Right lobe of liver (tissue), 6 donors: ENCODE results near the gene TBCEL. TPM values are rescaled to one million over a fixed set of nuclear protein-coding genes. Genes with fewer than 3 reads are reported as not detected.
"Not testable (repeated sequence)": the region's sequence is repeated elsewhere in the genome, so short reads cannot be mapped to it uniquely, and the experiment has no call there.

Experiments
- ATAC-seq, 4 donors: fragments of 200-7000 bp; cut with Tn5 transposase; one replicate each; pipeline ENCODE4 v1.9.1; 2020; ENCODE audit warnings: mild to moderate bottlenecking in 4 of 4, moderate library complexity in 4 of 4
- DNase-seq, 3 donors: peaks; one replicate each; pipeline ENCODE4 v3.0.0-alpha.2; 2020
- H3K27ac ChIP-seq, 3 donors: fragments of 200-600 bp; one replicate each; pipeline ENCODE4 v1.8.0; 2022
- H3K27me3 ChIP-seq, 2 donors: fragments of 200-600 bp; one replicate each; pipeline ENCODE4 v1.8.0; 2022
- H3K36me3 ChIP-seq, 4 donors: fragments of 200-600 bp; sonication (generic) in 1 of 4; one replicate each; pipeline versions ENCODE4 v1.5.1 to v1.8.0; 2017 to 2022; ENCODE audit warnings: control low read depth in 1 of 4
- H3K4me1 ChIP-seq, 4 donors: fragments of 200-600 bp; sonication (generic) in 1 of 4; one replicate each; pipeline versions ENCODE4 v1.5.1 to v1.8.0; 2017 to 2022; ENCODE audit warnings: control low read depth in 1 of 4
- H3K4me3 ChIP-seq, 3 donors: fragments of 200-600 bp; one replicate each; pipeline ENCODE4 v1.8.0; 2022
- H3K9me3 ChIP-seq, 4 donors: fragments of 200-600 bp; sonication (generic) in 1 of 4; one replicate each; pipeline versions ENCODE4 v1.5.1 to v1.8.0; 2017 to 2022; ENCODE audit warnings: control low read depth in 1 of 4
- POLR2A ChIP-seq: fragments of 450-650 bp; IDR thresholded peaks from one replicate; pipeline ENCODE4 v1.6.1; 2017; ENCODE audit warnings: antibody characterized with exemption, mild to moderate bottlenecking
- WGBS: methylation state at CpG from one replicate; pipeline ENCODE4 v1.1.6; 2018; ENCODE audit warnings: low coverage, low lambda C conversion rate; ENCODE audit not compliant: insufficient coverage; ENCODE audit errors: missing lambda C conversion rate; 5-methylcytosine and 5-hydroxymethylcytosine counted together
- intact Hi-C, 2 donors: fragments of 100-400 bp; cut with DNase I; formaldehyde crosslinking; loops; one replicate each; pipeline versions ENCODE4 v1.11.2 to v1.14.1; 2022
- total RNA-seq, 6 experiments: library from RNA; depleted of rRNA in 2 of 6; stranded (reverse); fragments of >200 nt in 2 of 6; fragmentation: NEBNext Ultra II Directional in 3 of 6; extraction: Animal tissue kit (Norgen Biotek cat#: 25700) in 3 of 6; gene quantifications; one replicate each; pipeline versions ENCODE4 v1.1.0 to v1.2.4, GENCODE V29; 2016 to 2023
- TF ChIP-seq, protein P1 (sequence below), 4 donors: fragments of 200-600 bp in 3 of 4; fragments of 450-650 bp in 1 of 4; IDR thresholded peaks; one replicate each; pipeline versions ENCODE4 v1.5.1 to v1.8.0; 2016 to 2022; ENCODE audit warnings: antibody characterized with exemption in 4 of 4, mild to moderate bottlenecking in 2 of 4
- donor health status: DM: no; HTN: yes; CAD: no.
- donor health status: DM: no; HTN: no; CAD: no.
- donor health status: DM: no; HTN: no; CAD: no.
- donor health status: DM: no; HTN: yes; CAD: no.
- donor health status: DM: no; HTN: yes; CAD: no.

Gene TBCEL
- total RNA-seq, 6 experiments from 2014 or later: 9.6 to 37.9 (median 17.8) TPM

- 51% methylated on average over 4 of the region's 4 CpGs for WGBS
- intact Hi-C loops: no loop called here
- no peak for ATAC-seq
- H3K27me3 ChIP-seq: no peaks in the 10 kb centered on the region
- no peaks in the 10 kb centered on the region for H3K9me3 ChIP-seq
- no peaks in the 10 kb centered on the region for H3K4me1 ChIP-seq
- DNase-seq: no peak
- TF ChIP-seq POLR2A: no peak
- TF ChIP-seq, protein P1, sequence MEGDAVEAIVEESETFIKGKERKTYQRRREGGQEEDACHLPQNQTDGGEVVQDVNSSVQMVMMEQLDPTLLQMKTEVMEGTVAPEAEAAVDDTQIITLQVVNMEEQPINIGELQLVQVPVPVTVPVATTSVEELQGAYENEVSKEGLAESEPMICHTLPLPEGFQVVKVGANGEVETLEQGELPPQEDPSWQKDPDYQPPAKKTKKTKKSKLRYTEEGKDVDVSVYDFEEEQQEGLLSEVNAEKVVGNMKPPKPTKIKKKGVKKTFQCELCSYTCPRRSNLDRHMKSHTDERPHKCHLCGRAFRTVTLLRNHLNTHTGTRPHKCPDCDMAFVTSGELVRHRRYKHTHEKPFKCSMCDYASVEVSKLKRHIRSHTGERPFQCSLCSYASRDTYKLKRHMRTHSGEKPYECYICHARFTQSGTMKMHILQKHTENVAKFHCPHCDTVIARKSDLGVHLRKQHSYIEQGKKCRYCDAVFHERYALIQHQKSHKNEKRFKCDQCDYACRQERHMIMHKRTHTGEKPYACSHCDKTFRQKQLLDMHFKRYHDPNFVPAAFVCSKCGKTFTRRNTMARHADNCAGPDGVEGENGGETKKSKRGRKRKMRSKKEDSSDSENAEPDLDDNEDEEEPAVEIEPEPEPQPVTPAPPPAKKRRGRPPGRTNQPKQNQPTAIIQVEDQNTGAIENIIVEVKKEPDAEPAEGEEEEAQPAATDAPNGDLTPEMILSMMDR (IDR thresholded peaks at IDR 0.05): no peak
- H3K36me3 ChIP-seq: no peaks in the 10 kb centered on the region
- no peak overlapping the region for H3K4me3 ChIP-seq
- no peak overlapping the region for H3K27ac ChIP-seq
These were observed 19.6 kb upstream of the TBCEL start for GRCh38 chr11:121004206-121004840.

DNA sequence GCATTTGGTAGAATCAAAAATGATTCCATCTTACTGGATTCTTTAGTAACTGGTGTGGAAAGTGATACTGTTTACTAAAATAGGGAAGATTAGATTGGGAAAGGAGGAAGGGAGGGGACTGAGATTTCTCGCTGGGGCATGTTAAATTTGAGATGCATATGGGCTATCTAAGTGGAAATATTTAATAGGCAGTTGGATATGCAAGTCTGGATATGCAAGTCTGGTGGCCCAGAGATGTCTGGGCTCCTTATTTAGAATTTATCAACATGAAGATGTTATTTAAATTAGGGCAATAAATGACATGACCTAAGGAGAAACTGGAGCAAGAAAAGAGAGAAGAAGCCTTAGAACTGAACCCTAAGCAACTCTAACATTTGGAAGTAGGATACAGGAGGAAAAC is 17.0 kb upstream of the TBCEL start:
- H3K9me3 ChIP-seq: no peaks in the 10 kb centered on the region

DNA sequence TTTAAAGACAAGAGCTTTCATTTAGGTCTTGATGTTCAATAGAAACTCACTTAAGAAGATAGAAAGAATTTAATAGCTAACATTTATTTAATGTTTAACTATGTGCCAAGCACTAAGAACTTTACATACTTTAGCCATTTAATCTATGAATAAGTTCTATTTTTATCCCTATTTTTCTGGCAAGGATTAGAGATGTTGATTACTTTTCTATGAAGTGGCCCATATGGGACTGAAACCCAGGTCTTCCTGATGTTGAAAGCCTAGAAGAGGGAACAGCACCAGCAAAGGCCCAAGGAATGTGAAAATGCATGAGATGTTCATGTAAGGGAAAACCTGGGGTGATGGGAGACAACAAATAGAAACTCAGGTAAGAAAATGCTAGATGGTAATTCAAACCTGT is 15.4 kb upstream of the TBCEL start:
- TF ChIP-seq, protein P1 (IDR thresholded peaks at IDR 0.05): no peak
- TF ChIP-seq POLR2A: no peak
- Histone ChIP-seq H3K4me1 (no peaks in the 10 kb centered on the region), H3K4me3 (no peak overlapping the region), H3K9me3 (no peaks in the 10 kb centered on the region), H3K36me3 (no peaks in the 10 kb centered on the region), H3K27ac (no peak overlapping the region), H3K27me3 (no peaks in the 10 kb centered on the region)
- ATAC-seq (no peak), DNase-seq (no peak)
- intact Hi-C loops: no loop called here

More for the DNA sequence above, 17.0 kb upstream of the TBCEL start:
- DNase-seq (no peak), ATAC-seq (no peak)
- H3K27ac ChIP-seq: no peak overlapping the region
- H3K4me1 ChIP-seq: no peaks in the 10 kb centered on the region
- TF ChIP-seq, protein P1 (IDR thresholded peaks at IDR 0.05): no peak
- no peak for TF ChIP-seq POLR2A
- H3K27me3 ChIP-seq: no peaks in the 10 kb centered on the region
- WGBS: 89% methylated on average over 1 of the region's 1 CpG
- H3K36me3 ChIP-seq: no peaks in the 10 kb centered on the region
- H3K4me3 ChIP-seq: no peak overlapping the region
- intact Hi-C loops: no loop called here

GRCh38 chr11:121012091-121012490 is 11.8 kb upstream of the TBCEL start:
- WGBS: 70% methylated on average over 1 of the region's 1 CpG
- no peak overlapping the region for H3K27ac ChIP-seq
- no peaks in the 10 kb centered on the region for H3K27me3 ChIP-seq
- H3K4me1 ChIP-seq: no peaks in the 10 kb centered on the region
- H3K9me3 ChIP-seq: no peaks in the 10 kb centered on the region
- no peak for DNase-seq
- intact Hi-C loops: no loop called here
- TF ChIP-seq POLR2A: no peak
- TF ChIP-seq, protein P1 (IDR thresholded peaks at IDR 0.05): no peak
- no peak for ATAC-seq
- no peak overlapping the region for H3K4me3 ChIP-seq
- no peaks in the 10 kb centered on the region for H3K36me3 ChIP-seq

DNA sequence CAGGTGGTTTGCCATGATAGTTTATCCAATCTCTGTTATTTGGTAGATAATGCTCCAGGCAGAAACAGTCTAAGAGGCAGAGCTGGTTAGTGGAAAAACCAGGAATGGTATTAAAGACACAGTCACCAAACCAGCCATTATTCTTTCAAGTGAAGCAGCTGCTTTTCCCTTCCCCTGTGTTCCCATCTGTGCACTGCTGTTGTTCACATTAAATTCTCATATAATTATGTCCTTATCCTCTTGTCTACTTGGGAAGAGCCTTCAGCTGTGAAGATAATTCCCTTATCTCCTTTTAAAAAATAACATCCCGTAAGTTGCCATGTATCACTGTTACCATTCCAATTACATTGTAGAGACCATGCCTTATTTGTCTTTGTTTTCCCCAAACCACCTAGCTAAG is 5.2 kb upstream of the TBCEL start:
- H3K36me3 ChIP-seq: no peaks in the 10 kb centered on the region
- intact Hi-C loops: no loop called here
- H3K9me3 ChIP-seq: no peaks in the 10 kb centered on the region
- no peak overlapping the region for H3K27ac ChIP-seq
- no peaks in the 10 kb centered on the region for H3K4me1 ChIP-seq
- 73% methylated on average over 1 of the region's 1 CpG for WGBS
- TF ChIP-seq, protein P1 (IDR thresholded peaks at IDR 0.05): no peak
- TF ChIP-seq POLR2A: no peak
- no peak overlapping the region for H3K4me3 ChIP-seq
- no peaks in the 10 kb centered on the region for H3K27me3 ChIP-seq
- no peak for ATAC-seq
- no peak for DNase-seq

DNA sequence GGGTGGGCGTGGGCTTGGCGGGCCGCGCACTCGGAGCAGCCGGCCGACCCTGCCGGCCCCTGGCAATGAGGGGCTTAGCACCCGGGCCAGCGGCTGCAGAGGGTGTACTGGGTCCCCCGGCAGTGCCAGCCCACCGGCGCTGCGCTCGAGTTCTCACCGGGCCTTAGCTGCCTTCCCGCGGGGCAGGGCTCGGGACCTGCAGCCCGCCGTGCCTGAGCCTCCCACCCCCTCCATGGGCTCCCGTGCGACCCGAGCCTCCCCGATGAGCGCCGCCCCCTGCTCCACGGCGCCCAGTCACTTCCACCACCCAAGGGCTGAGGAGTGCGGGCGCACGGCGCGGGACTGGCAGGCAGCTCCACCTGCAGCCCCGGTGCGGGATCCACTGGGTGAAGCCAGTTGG is 2.2 kb upstream of the TBCEL start:
- H3K27ac ChIP-seq, DNase-seq, H3K4me3 ChIP-seq, ATAC-seq, H3K36me3 ChIP-seq, intact Hi-C loops, H3K9me3 ChIP-seq, H3K27me3 ChIP-seq: not testable (repeated sequence)
- no CpG with 5 or more reads among the region's 36 CpGs for WGBS
- peaks cover 0 to 12% (median 3%) of the 10 kb centered on the region in 4 donors for H3K4me1 ChIP-seq
